Measurements from ENCODE around the gene PPRC1. TPM values are rescaled to one million over a fixed set of nuclear protein-coding genes. Genes with fewer than 3 reads are reported as not detected.

Gene PPRC1
- total RNA-seq, 4 donors from 2014 or later: 9.2 to 23.6 (median 10.3) TPM

DNA sequence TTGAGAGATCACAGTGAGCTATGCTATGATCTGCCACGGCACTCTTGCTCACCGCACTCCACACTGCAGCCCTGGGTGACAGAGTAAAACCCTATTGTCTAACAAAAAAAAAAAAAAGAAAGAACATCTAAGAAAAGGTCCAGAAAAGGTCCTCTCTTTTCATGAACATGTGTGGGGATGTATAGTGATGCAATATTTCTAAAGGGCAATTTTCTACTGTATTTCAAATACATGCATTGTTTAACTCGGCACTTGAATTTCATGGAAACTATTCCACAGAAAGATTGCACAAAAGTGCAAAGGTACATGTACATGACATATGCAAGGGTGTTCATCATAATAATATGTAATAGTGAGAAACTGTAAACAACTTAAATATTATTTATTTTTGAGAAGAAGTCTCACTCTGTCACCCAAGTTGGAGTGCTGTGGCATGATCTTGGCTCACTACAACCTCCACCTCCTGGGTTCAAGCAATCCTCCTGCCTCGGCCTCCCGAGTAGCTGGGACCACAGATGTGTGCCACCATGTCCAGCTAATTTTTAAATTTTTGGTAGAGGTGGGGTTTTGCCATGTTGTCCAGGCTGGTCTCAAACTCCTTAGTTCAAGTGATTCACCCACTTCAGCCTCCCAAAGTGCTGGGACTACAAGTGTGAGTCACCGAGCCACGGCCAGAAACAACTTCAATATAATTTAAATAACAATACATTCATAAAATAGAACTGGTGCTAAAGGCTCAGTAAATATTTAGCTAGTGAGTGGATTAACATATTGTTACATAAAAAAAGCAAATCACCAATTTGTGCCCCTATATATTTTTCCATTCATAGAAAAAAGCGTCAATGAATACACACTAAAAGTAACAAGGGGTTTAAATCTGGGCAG is 1.3 kb upstream of the PPRC1 start:
- TF ChIP-seq, protein P1, sequence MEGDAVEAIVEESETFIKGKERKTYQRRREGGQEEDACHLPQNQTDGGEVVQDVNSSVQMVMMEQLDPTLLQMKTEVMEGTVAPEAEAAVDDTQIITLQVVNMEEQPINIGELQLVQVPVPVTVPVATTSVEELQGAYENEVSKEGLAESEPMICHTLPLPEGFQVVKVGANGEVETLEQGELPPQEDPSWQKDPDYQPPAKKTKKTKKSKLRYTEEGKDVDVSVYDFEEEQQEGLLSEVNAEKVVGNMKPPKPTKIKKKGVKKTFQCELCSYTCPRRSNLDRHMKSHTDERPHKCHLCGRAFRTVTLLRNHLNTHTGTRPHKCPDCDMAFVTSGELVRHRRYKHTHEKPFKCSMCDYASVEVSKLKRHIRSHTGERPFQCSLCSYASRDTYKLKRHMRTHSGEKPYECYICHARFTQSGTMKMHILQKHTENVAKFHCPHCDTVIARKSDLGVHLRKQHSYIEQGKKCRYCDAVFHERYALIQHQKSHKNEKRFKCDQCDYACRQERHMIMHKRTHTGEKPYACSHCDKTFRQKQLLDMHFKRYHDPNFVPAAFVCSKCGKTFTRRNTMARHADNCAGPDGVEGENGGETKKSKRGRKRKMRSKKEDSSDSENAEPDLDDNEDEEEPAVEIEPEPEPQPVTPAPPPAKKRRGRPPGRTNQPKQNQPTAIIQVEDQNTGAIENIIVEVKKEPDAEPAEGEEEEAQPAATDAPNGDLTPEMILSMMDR (IDR thresholded peaks at IDR 0.05; ENCODE audit: low read depth): no peak

DNA sequence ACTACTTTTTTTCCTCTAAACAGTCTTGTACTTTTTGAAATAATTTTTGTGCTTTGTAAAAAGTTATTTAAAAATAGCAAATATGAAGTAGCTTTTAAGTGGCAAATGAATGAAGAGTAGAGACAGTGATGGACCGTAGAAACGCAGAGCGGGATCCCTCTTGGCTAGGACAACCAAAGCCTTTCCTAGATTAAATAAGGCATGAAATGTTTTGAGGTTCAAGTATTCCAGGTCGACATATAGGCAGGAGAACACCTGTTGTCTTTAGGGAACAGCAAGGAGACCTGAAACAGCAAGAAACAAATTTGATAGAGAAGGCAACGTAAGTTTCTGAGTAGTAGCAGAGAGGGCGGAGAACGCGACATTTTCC is 662 bp upstream of the PPRC1 start:
- TF ChIP-seq, protein P1 (IDR thresholded peaks at IDR 0.05; ENCODE audit: low read depth): no peak

DNA sequence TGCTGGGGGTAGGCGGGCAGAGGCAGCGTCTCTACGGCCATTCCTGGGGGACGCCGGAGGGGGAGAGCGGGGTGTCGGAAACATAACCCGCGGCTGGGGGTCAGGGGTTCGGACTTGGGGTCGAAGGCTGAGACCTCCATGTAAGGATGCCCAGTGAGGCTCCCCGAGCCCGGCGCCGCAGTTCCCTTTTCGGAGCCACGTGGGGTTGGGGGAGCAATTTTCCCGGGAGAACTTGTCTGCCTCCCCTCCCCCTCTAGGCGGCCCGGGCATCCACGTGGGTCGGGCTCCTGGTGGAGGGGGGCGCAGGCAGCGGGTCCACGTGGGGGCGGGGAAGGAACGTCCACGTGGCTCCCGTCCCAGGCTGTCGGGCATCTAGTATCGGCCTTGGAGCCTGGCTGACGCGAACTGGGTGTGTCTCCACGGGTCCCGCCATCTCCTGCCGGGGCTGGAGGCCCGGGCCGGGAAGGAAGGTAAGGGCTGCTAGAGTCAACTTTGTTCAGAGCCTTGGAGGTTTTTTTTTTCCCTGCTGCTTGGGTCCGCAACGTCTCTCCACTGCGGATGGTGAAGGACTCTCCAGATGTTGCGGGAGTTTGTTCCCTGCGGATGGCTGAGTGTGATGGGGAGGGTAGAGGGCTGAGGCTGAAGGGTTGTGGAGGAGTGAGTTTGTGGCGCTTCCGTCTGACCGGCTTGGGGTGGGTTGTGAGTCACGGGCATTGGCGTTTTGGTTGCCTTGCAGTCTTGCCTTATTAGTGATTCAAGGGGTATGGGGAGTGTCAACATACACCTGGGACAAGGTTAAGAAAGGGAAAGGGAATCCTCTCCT is 744 bp downstream of the PPRC1 start:
- TF ChIP-seq, protein P1 (IDR thresholded peaks at IDR 0.05; ENCODE audit: low read depth): no peak

DNA sequence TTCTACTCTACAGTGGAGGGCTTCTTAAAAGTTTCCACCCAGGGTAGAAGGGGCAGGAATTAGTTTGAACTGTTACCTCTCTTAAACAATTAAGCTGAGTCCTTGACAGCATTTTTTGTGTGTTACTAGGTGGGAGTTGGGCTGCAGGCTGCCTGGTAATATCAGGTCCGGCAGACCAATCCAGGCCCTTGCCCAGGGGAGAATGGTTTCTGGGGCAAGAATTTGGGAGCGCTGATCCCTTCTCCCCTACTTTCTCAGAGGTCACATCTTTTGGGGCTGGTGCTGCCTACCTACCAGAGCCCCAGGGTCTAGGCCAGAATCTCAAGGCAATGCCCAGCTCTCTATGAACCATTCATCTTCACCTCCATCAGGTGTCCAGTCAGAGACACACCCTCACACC is 1.6 kb downstream of the PPRC1 start:
- TF ChIP-seq, protein P1 (IDR thresholded peaks at IDR 0.05; ENCODE audit: low read depth): no peak

DNA sequence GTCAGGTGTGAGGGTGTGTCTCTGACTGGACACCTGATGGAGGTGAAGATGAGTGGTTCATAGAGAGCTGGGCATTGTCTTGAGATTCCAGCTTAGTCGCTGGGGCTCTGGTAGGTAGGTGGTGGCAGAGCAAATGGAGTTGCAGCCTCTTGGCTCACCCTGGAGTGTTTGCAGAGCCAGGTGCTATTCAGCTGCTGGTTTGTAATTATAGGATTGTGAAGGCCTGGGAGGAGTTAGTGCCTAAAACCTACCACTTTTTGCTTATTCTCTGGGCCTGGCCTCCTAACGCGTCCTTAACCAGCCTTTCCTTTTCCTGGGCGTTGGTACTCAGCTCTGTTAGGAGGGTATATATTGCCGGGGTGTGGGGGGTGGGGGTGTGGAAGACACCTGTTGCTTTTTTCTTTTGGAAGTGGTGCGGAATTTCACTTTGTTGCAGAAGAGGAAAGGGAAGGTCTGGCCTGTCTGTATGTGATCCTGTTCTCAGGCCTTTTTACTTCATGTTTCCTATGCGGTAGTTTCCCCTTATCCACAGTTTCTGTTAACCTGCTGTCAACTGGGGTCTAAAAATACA is 3.2 kb downstream of the PPRC1 start:
- TF ChIP-seq, protein P1 (IDR thresholded peaks at IDR 0.05; ENCODE audit: low read depth): no peak

DNA sequence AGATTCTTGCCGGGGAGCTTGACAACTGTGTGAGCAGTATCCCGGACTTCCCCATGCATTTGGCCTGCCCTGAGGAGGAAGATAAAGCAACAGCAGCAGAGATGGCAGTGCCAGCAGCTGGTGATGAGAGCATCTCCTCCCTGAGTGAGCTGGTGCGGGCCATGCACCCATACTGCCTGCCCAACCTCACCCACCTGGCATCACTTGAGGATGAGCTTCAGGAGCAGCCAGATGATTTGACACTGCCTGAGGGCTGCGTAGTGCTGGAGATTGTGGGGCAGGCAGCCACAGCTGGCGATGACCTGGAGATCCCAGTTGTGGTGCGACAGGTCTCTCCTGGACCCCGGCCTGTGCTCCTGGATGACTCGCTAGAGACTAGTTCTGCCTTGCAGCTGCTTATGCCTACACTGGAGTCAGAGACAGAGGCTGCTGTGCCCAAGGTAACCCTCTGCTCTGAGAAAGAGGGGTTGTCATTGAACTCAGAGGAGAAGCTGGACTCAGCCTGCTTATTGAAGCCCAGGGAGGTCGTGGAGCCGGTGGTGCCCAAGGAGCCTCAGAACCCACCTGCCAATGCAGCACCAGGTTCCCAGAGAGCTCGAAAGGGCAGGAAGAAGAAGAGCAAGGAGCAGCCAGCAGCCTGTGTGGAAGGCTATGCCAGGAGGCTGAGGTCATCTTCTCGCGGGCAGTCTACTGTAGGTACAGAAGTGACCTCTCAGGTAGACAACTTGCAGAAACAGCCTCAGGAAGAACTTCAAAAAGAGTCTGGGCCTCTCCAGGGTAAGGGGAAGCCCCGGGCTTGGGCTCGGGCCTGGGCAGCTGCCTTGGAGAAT is 6.7 kb downstream of the PPRC1 start:
- TF ChIP-seq, protein P1 (IDR thresholded peaks at IDR 0.05; ENCODE audit: low read depth): no peak

Measured in subcutaneous adipose tissue (tissue), 4 donors.